Smooth muscle cell (in vitro differentiated cells): ENCODE results near the gene DTX4. TPM values are rescaled to one million over a fixed set of nuclear protein-coding genes. Genes with fewer than 3 reads are reported as not detected.

Source experiments
- DNase-seq: peaks from one replicate; lab custom pipeline; 2025; ENCODE audit not compliant: unreplicated experiment; lab: John Stamatoyannopoulos, UW
- H2AFZ ChIP-seq: fragments of 200-600 bp; sonication (generic); 2 replicates; pipeline ENCODE4 v1.6.0; 2016; ENCODE audit warnings: antibody characterized with exemption, low read depth, mild to moderate bottlenecking
- H3F3A ChIP-seq: fragments of 200-600 bp; sonication (generic); 2 replicates; pipeline ENCODE4 v1.6.0; 2017; ENCODE audit warnings: antibody characterized with exemption, low read depth
- H3K27ac ChIP-seq: fragments of 200-600 bp; sonication (generic); 2 replicates; pipeline ENCODE4 v1.5.1; 2016; ENCODE audit warnings: low read depth, mild to moderate bottlenecking
- H3K27me3 ChIP-seq: fragments of 200-600 bp; sonication (generic); 2 replicates; pipeline ENCODE4 v1.6.1; 2016; ENCODE audit warnings: low read depth, mild to moderate bottlenecking
- H3K36me3 ChIP-seq: fragments of 200-600 bp; sonication (generic); 2 replicates; pipeline ENCODE4 v1.5.1; 2016; ENCODE audit warnings: low read depth
- H3K4me1 ChIP-seq: fragments of 200-600 bp; sonication (generic); 2 replicates; pipeline ENCODE4 v1.5.1; 2016; ENCODE audit warnings: low read depth
- H3K4me2 ChIP-seq: fragments of 200-600 bp; sonication (generic); 2 replicates; pipeline ENCODE4 v1.6.0; 2016; ENCODE audit warnings: mild to moderate bottlenecking
- H3K4me3 ChIP-seq: fragments of 200-600 bp; sonication (generic); 2 replicates; pipeline ENCODE4 v1.5.1; 2016; ENCODE audit warnings: mild to moderate bottlenecking
- H3K79me2 ChIP-seq: fragments of 200-600 bp; sonication (generic); 2 replicates; pipeline ENCODE4 v1.6.0; 2016; ENCODE audit warnings: low read depth, mild to moderate bottlenecking
- H3K9ac ChIP-seq: fragments of 200-600 bp; sonication (generic); 2 replicates; pipeline ENCODE4 v1.6.0; 2016; ENCODE audit warnings: low read depth
- H3K9me3 ChIP-seq: fragments of 200-600 bp; sonication (generic); replicated peaks from 2 replicates; pipeline ENCODE4 v1.5.1; 2016; ENCODE audit warnings: low read depth
- H4K20me1 ChIP-seq: fragments of 200-600 bp; sonication (generic); 2 replicates; pipeline ENCODE4 v1.6.0; 2016; ENCODE audit warnings: low read depth
- WGBS: methylation state at CpG from one replicate; pipeline ENCODE4 v1.1.7; 2016; ENCODE audit warnings: low lambda C conversion rate; 5-methylcytosine and 5-hydroxymethylcytosine counted together
- polyA plus RNA-seq: library from polyadenylated mRNA; unstranded; fragments of >200 nt; fragmentation: Nextera tagmentation; extraction: Ambion mirVana; gene quantifications from 2 replicates; pipeline ENCODE4 v1.2.1, GENCODE V29; 2016
- total RNA-seq: library from RNA; depleted of rRNA; stranded (reverse); fragments of >200 nt; gene quantifications from 2 replicates; pipeline ENCODE4 v1.2.3, GENCODE V29; 2014
- TF ChIP-seq, protein P1 (sequence below): fragments of 200-600 bp; sonication (generic); IDR thresholded peaks from 2 replicates; pipeline ENCODE4 v1.5.1; 2017; ENCODE audit warnings: borderline replicate concordance, mild to moderate bottlenecking, antibody characterized with exemption; ENCODE audit not compliant: insufficient read depth, poor library complexity, severe bottlenecking

The DTX4 gene
- total and polyA plus RNA-seq, 2 experiments from 2014 or later: 10.2 to 13.0 TPM

GRCh38 chr11:59214141-59214893, 42.4 kb downstream of the DTX4 start:
- H3K79me2 ChIP-seq: no peaks in the 10 kb centered on the region
- no peak for DNase-seq
- no peak overlapping the region for H2AFZ ChIP-seq
- no peaks in the 10 kb centered on the region for H3K27me3 ChIP-seq
- H3K9me3 ChIP-seq: no peaks in the 10 kb centered on the region
- no peak overlapping the region for H3K27ac ChIP-seq
- no peak overlapping the region for H3K4me3 ChIP-seq
- no peak overlapping the region for H3K9ac ChIP-seq
- H4K20me1 ChIP-seq: no peaks in the 10 kb centered on the region
- H3K36me3 ChIP-seq: no peaks in the 10 kb centered on the region
- WGBS: 95% methylated on average over 2 of the region's 2 CpGs
- H3K4me1 ChIP-seq: peaks cover 3% of the 10 kb centered on the region
- TF ChIP-seq, protein P1, sequence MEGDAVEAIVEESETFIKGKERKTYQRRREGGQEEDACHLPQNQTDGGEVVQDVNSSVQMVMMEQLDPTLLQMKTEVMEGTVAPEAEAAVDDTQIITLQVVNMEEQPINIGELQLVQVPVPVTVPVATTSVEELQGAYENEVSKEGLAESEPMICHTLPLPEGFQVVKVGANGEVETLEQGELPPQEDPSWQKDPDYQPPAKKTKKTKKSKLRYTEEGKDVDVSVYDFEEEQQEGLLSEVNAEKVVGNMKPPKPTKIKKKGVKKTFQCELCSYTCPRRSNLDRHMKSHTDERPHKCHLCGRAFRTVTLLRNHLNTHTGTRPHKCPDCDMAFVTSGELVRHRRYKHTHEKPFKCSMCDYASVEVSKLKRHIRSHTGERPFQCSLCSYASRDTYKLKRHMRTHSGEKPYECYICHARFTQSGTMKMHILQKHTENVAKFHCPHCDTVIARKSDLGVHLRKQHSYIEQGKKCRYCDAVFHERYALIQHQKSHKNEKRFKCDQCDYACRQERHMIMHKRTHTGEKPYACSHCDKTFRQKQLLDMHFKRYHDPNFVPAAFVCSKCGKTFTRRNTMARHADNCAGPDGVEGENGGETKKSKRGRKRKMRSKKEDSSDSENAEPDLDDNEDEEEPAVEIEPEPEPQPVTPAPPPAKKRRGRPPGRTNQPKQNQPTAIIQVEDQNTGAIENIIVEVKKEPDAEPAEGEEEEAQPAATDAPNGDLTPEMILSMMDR: no peak
- H3K4me2 ChIP-seq: no peak overlapping the region
- peaks cover 4% of the 10 kb centered on the region for H3F3A ChIP-seq

DNA sequence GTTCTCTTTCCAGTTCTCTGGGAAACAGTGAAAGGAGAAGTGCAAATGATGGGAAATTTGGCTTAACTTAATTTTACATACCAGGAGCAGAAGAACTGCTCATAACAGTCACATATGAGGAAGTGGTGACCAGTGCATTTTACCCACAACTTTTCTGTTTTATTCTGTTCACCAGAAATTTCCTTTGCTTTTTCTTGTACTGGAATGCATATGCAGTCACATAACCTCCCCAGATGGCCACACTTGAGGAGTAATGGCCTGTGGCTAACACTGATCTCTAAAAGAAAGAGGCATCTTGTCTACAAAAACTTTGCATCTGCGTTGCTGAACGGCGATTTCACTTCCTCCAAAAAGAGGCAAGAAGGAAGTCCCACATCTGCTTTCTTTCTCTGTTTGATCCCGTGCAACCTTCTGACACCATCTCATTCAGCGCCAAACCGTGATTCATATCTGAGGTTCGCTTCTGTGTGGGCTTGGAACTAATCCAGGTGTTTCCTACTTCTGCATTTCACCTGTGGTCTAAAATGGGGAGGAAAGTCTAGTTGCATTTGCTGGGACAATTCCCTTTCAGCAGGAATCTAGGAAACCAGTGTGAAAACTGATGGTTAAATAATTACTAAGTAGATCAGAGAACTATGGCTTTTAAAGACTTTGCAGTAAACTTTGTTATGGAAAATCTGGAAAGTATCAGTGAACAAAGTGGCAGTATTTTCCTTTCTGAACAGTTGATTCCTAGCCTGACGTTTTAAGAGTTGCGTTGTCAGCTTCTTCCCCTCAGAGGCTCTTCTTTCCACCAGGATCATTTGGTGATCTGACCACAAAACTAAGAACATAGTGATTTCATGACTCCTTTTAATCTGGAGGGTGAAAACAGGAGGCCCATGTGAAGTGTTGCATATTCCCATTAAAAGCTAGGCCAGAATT, 45.0 kb downstream of the DTX4 start:
- H3K4me1 ChIP-seq: no peaks in the 10 kb centered on the region
- peak overlapping the region; percentile 15 for H3K4me2 ChIP-seq
- H3F3A ChIP-seq: peaks cover 4% of the 10 kb centered on the region
- no peak overlapping the region for H3K27ac ChIP-seq
- H2AFZ ChIP-seq: no peak overlapping the region
- no peaks in the 10 kb centered on the region for H3K79me2 ChIP-seq
- H3K4me3 ChIP-seq: no peak overlapping the region
- H3K9ac ChIP-seq: no peak overlapping the region
- DNase-seq: no peak
- H3K9me3 ChIP-seq: no peaks in the 10 kb centered on the region
- 53% methylated on average over 9 of the region's 9 CpGs for WGBS
- no peaks in the 10 kb centered on the region for H4K20me1 ChIP-seq
- H3K36me3 ChIP-seq: no peaks in the 10 kb centered on the region
- TF ChIP-seq, protein P1: no peak
- no peaks in the 10 kb centered on the region for H3K27me3 ChIP-seq

DNA sequence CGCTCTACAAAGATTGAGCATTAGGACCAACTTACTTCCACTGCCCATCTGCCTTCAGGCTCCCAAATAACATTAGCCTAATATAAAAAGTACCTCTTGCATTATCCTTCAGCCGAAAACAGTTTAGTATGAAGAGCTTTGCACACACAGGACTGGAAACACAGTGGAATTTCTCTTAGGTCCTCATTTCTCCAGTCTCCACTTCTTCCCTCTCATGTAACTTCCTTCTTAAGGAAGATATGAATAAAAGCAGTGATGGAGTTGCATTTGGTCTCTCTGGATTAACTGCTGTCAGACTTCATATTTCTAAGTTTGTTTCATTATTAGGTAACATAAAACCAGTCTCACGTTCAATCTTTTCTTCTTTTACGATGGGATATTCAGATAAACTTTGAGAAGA, 46.4 kb downstream of the DTX4 start:
- TF ChIP-seq, protein P1: no peak
- H3K9ac ChIP-seq: no peak overlapping the region
- peaks cover 4% of the 10 kb centered on the region for H3F3A ChIP-seq
- no peak overlapping the region for H2AFZ ChIP-seq
- no peaks in the 10 kb centered on the region for H3K9me3 ChIP-seq
- no peaks in the 10 kb centered on the region for H3K36me3 ChIP-seq
- H3K27me3 ChIP-seq: no peaks in the 10 kb centered on the region
- H3K4me1 ChIP-seq: no peaks in the 10 kb centered on the region
- no peaks in the 10 kb centered on the region for H4K20me1 ChIP-seq
- H3K4me2 ChIP-seq: no peak overlapping the region
- no peaks in the 10 kb centered on the region for H3K79me2 ChIP-seq
- H3K27ac ChIP-seq: no peak overlapping the region
- 92% methylated on average over 4 of the region's 4 CpGs for WGBS
- DNase-seq: no peak
- no peak overlapping the region for H3K4me3 ChIP-seq
